ENCODE measurements around the gene CARS2.
"Not testable (repeated sequence)": the region's sequence is repeated elsewhere in the genome, so short reads cannot be mapped to it uniquely, and the experiment has no call there.

The CARS2 gene, protein sequence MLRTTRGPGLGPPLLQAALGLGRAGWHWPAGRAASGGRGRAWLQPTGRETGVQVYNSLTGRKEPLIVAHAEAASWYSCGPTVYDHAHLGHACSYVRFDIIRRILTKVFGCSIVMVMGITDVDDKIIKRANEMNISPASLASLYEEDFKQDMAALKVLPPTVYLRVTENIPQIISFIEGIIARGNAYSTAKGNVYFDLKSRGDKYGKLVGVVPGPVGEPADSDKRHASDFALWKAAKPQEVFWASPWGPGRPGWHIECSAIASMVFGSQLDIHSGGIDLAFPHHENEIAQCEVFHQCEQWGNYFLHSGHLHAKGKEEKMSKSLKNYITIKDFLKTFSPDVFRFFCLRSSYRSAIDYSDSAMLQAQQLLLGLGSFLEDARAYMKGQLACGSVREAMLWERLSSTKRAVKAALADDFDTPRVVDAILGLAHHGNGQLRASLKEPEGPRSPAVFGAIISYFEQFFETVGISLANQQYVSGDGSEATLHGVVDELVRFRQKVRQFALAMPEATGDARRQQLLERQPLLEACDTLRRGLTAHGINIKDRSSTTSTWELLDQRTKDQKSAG

DNA sequence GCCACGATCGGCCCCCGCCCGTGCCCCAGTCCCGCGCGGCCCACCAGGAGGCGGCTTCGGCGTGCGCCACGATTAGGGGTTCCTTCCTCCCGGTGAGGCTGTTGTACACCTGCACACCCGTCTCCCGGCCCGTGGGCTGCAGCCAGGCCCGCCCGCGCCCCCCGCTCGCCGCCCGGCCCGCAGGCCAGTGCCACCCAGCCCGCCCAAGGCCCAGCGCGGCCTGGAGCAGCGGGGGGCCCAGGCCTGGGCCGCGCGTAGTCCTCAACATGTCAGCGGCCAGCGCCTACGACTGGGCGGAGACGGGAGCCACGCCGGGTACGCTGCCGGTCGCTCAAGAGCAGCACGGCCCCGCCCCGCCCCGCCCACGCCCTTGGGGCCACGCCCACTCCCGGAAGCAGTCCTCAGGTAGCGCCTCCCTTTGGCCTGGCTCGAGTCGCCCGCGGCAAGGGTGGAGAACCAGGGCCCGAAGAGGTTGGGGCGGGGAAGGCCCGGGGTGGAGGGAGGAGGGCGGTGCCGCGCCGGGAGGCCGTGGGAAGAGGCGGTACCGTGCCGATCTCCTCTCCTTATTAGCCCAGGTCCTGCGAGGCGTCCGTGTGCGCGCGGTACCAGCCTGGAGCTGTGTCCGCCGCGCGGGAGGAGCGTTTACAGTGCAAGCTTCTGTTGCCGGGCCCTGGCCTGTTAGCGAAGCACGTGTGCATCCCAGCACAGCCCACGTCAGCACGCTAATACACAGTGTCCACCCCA, at the start of gene CARS2:
Gene CARS2, minus strand, starts transcription at position 291 of the 744 bp plus-strand sequence. Its CDS starts 23 bp downstream, at position 268.
- H3K27ac ChIP-seq (ENCODE audit: low read length), result no peak within 1 kb of the TSS
- no peaks in the 10 kb centered on the region for H3K27me3 ChIP-seq (ENCODE audit: control insufficient read depth, insufficient read depth, low read length)
- no peaks in the 10 kb centered on the region for H3K9me3 ChIP-seq (ENCODE audit: control insufficient read depth, low read depth, low read length)
- H3K9ac ChIP-seq (ENCODE audit: low read length), result peak within 1 kb of the TSS; percentile 71
- H3K4me1 ChIP-seq (ENCODE audit: control insufficient read depth, low read depth, low read length), result peaks cover 8% of the 10 kb centered on the region
- peak within 1 kb of the TSS; percentile 79 for H3K4me3 ChIP-seq (ENCODE audit: low read length)
- peaks cover 8% of the 10 kb centered on the region for H3K36me3 ChIP-seq (ENCODE audit: control insufficient read depth, low read depth, low read length)

DNA sequence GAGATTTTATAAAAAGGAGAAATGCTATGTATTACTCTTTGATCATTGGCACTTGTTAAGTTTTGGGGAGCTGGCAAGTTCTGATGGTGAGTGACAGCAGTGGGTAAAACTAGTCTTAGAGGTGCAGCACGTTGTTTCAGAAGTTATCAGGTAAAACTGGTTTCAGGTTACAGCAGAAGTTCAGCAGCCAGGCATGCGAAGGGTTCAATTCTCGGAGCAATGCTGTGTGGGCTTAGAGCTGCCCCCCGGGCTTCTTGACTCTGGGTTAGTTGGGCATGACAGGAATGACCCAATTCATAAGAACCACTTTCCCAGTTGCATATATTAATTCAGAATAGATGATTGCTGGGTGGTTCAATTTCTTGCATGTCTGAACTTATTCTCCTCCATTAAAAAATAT, 42.4 kb upstream of the CARS2 start:
- Histone ChIP-seq H3K9me3 (ENCODE audit: control insufficient read depth, low read depth, low read length) (no peaks in the 10 kb centered on the region), H3K27ac (ENCODE audit: low read length) (no peak overlapping the region), H3K4me3 (ENCODE audit: low read length) (no peak overlapping the region), H3K27me3 (ENCODE audit: control insufficient read depth, insufficient read depth, low read length) (no peaks in the 10 kb centered on the region), H3K4me1 (ENCODE audit: control insufficient read depth, low read depth, low read length) (no peaks in the 10 kb centered on the region), H3K9ac (ENCODE audit: low read length) (no peak overlapping the region), H3K36me3 (ENCODE audit: control insufficient read depth, low read depth, low read length) (no peaks in the 10 kb centered on the region)

DNA sequence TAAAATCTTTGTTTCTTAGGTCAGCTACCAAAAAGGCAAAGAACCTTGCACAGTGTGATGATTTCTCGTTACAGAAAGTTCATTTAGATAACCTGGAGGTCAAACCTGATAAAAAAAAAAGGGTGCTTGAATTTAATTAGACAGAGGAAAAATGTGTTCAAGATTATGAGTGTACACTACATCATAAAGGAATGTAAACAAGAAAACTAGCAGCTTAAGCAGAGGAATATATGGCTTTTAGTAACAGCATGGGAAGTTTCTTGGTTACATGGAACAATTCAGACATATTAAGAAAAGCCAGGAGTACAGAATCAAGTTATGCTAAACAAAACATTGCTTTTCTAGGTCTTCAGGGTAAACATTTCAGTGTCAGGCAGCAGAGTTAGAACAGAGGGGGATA, 40.5 kb upstream of the CARS2 start:
- no peaks in the 10 kb centered on the region for H3K27me3 ChIP-seq (ENCODE audit: control insufficient read depth, insufficient read depth, low read length)

DNA sequence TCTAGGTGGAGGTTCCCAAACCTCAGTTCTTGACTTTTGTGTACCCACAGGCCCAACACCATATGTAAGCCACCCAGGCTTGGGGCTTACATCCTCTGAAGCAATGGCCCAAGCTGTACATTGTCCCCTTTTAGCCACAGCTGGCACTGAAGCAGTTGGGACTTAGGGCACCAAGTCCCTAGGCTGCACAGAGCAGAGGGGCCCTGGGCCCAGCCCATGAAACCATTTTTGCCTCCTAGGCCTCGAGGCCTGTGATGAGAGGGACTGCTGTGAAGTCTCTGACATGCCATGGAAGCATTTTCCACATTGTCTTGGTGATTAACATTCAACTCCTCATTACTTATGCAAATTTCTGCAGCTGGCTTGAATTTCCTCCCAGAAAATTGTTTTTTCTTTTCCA, 37.8 kb upstream of the CARS2 start:
- no peak overlapping the region for H3K4me3 ChIP-seq (ENCODE audit: low read length)
- no peaks in the 10 kb centered on the region for H3K4me1 ChIP-seq (ENCODE audit: control insufficient read depth, low read depth, low read length)
- no peaks in the 10 kb centered on the region for H3K36me3 ChIP-seq (ENCODE audit: control insufficient read depth, low read depth, low read length)
- no peaks in the 10 kb centered on the region for H3K9me3 ChIP-seq (ENCODE audit: control insufficient read depth, low read depth, low read length)
- no peak overlapping the region for H3K27ac ChIP-seq (ENCODE audit: low read length)
- no peaks in the 10 kb centered on the region for H3K27me3 ChIP-seq (ENCODE audit: control insufficient read depth, insufficient read depth, low read length)
- H3K9ac ChIP-seq (ENCODE audit: low read length), result no peak overlapping the region

More for the DNA sequence above, 40.5 kb upstream of the CARS2 start:
- H3K9ac ChIP-seq (ENCODE audit: low read length), result no peak overlapping the region
- H3K4me1 ChIP-seq (ENCODE audit: control insufficient read depth, low read depth, low read length), result no peaks in the 10 kb centered on the region
- H3K9me3 ChIP-seq (ENCODE audit: control insufficient read depth, low read depth, low read length), result no peaks in the 10 kb centered on the region
- H3K27ac ChIP-seq (ENCODE audit: low read length), result no peak overlapping the region
- no peaks in the 10 kb centered on the region for H3K36me3 ChIP-seq (ENCODE audit: control insufficient read depth, low read depth, low read length)
- H3K4me3 ChIP-seq (ENCODE audit: low read length), result no peak overlapping the region

DNA sequence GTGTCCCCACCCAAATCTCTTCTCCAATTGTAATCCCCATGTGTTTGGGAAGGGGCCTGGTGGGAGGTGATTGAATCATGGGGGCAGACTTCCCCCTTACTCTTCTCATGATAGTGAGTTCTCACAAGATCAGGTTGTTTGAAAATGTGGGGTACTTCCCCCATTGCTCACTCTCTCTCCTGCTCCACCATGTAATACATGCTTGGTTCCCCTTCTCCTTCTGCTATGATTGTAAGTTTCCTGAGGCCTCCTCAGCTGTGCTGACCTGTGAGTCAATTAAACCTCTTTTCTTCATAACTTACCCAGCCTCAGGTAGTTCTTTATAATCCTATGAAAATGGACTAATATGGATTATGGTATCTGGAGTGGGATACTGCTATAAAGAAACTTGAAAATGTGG, 31.6 kb upstream of the CARS2 start:
- H3K27me3 ChIP-seq (ENCODE audit: control insufficient read depth, insufficient read depth, low read length), result no peaks in the 10 kb centered on the region
- H3K9me3 ChIP-seq (ENCODE audit: control insufficient read depth, low read depth, low read length), result no peaks in the 10 kb centered on the region
- no peak overlapping the region for H3K4me3 ChIP-seq (ENCODE audit: low read length)
- H3K27ac ChIP-seq (ENCODE audit: low read length), result no peak overlapping the region
- no peaks in the 10 kb centered on the region for H3K4me1 ChIP-seq (ENCODE audit: control insufficient read depth, low read depth, low read length)
- H3K36me3 ChIP-seq (ENCODE audit: control insufficient read depth, low read depth, low read length), result no peaks in the 10 kb centered on the region
- H3K9ac ChIP-seq (ENCODE audit: low read length), result no peak overlapping the region

DNA sequence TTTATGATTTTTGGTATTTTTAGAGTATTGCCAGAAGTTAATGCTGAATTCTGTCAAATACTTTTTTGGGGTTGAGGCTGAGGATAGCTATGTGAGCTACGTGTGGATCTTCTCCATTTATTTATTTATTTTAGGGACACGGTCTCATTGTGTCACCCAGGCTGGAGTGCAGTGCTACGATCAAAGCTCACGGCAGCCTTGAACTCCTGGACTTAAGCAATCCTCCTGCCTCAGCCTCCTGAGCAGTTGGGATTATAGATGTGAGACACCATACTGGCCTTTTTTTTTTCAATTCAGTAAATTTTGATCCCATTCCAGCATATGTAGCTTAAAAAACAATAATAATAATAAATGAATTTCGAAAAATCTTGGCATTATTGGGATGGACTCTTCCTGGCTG, 28.6 kb upstream of the CARS2 start:
- H3K9me3 ChIP-seq (ENCODE audit: control insufficient read depth, low read depth, low read length), result no peaks in the 10 kb centered on the region
- no peak overlapping the region for H3K27ac ChIP-seq (ENCODE audit: low read length)
- no peak overlapping the region for H3K9ac ChIP-seq (ENCODE audit: low read length)
- no peaks in the 10 kb centered on the region for H3K27me3 ChIP-seq (ENCODE audit: control insufficient read depth, insufficient read depth, low read length)
- H3K36me3 ChIP-seq (ENCODE audit: control insufficient read depth, low read depth, low read length), result no peaks in the 10 kb centered on the region
- H3K4me1 ChIP-seq (ENCODE audit: control insufficient read depth, low read depth, low read length), result no peaks in the 10 kb centered on the region
- H3K4me3 ChIP-seq (ENCODE audit: low read length), result no peak overlapping the region

DNA sequence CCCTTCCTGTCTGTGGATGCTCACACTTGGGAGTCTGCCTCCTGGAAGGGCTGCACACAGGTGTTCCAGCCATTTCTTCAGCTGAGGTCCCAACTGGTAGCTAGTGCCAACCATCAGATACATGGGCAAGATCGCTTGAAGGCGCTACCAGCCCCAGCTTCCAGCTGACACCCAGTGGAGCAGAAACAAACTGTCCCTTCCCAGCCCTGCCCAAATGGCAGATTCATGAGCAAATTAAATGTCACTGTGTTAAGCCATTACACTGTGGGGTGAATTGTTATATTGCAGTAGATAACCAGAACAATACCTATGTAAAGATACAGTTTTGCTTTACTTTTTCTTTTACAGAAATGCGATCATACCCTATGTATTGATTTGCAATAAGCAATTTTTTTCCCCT, 25.2 kb upstream of the CARS2 start:
- H3K27ac ChIP-seq (ENCODE audit: low read length), result no peak overlapping the region
- no peaks in the 10 kb centered on the region for H3K36me3 ChIP-seq (ENCODE audit: control insufficient read depth, low read depth, low read length)

DNA sequence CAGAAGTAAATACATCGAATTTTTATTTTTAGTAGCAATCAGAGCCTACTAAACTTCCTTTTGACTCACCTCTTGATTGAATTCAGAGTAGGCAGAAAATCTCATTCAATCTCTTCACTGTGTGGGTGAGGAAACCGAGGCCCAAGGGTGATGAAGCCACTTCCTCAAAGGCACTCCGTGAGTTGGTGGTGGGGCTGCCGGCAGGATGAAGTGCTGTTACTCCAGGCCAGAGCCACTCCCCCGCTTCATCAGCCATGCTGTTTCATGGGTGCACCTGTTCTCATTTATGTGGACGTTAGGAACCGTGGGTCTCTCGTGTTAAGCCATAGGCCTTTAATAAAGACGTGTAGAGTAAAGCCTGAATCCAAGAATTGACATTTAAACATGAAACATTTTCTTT, 20.8 kb upstream of the CARS2 start:
- no peak overlapping the region for H3K4me3 ChIP-seq (ENCODE audit: low read length)
- H3K27me3 ChIP-seq (ENCODE audit: control insufficient read depth, insufficient read depth, low read length), result no peaks in the 10 kb centered on the region

More for the DNA sequence above, 25.2 kb upstream of the CARS2 start:
- Histone ChIP-seq H3K4me3 (ENCODE audit: low read length) (no peak overlapping the region), H3K4me1 (ENCODE audit: control insufficient read depth, low read depth, low read length) (no peaks in the 10 kb centered on the region), H3K9ac (ENCODE audit: low read length) (no peak overlapping the region), H3K27me3 (ENCODE audit: control insufficient read depth, insufficient read depth, low read length) (no peaks in the 10 kb centered on the region), H3K9me3 (ENCODE audit: control insufficient read depth, low read depth, low read length) (no peaks in the 10 kb centered on the region)

DNA sequence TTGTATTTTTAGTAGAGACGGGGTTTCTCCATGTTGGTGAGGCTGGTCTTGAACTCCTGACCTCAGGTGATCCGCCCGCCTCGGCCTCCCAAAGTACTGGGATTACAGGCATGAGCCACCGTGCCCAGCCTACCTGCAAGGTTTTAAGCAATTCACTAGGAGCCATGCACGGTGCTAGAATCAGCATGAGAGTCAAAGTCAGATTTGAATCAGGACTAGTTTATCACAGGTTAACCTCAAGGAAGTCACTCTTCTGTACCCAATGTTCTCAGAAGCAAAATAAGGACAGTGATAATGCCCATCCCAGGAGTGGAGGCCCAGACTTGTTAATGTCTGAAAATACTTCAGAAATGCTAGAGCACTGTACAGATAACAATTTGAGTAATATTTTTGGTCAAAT, 20.2 kb upstream of the CARS2 start:
- not testable (repeated sequence) for H3K9ac ChIP-seq (ENCODE audit: low read length); H3K4me1 ChIP-seq (ENCODE audit: control insufficient read depth, low read depth, low read length); H3K9me3 ChIP-seq (ENCODE audit: control insufficient read depth, low read depth, low read length); H3K4me3 ChIP-seq (ENCODE audit: low read length); H3K27ac ChIP-seq (ENCODE audit: low read length); H3K36me3 ChIP-seq (ENCODE audit: control insufficient read depth, low read depth, low read length); H3K27me3 ChIP-seq (ENCODE audit: control insufficient read depth, insufficient read depth, low read length)

More for the DNA sequence above, 20.8 kb upstream of the CARS2 start:
- Histone ChIP-seq H3K9ac (ENCODE audit: low read length) (no peak overlapping the region), H3K9me3 (ENCODE audit: control insufficient read depth, low read depth, low read length) (no peaks in the 10 kb centered on the region), H3K27ac (ENCODE audit: low read length) (no peak overlapping the region), H3K4me1 (ENCODE audit: control insufficient read depth, low read depth, low read length) (no peaks in the 10 kb centered on the region), H3K36me3 (ENCODE audit: control insufficient read depth, low read depth, low read length) (no peaks in the 10 kb centered on the region)

DNA sequence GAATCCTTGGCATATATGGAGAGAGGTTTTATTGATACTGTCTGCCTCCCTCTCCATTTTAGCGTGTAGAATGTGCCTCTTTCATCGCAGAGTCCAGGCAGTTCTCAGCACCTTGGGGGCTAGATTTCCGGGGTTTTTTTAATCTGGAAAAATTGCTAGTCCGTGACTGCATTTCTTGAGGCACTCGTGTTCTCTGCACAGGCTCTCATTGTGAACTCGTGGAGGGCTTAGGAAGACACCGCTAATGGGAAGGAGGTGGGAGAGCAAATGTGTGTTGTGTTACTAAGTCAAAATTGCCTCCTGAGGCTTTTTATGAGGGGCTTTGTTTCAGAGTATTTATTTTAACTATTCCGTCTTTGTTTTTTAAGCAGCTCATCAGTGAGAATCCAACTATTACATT, 17.7 kb upstream of the CARS2 start:
- Histone ChIP-seq H3K27ac (ENCODE audit: low read length) (no peak overlapping the region), H3K4me1 (ENCODE audit: control insufficient read depth, low read depth, low read length) (no peaks in the 10 kb centered on the region), H3K9ac (ENCODE audit: low read length) (no peak overlapping the region), H3K9me3 (ENCODE audit: control insufficient read depth, low read depth, low read length) (no peaks in the 10 kb centered on the region), H3K27me3 (ENCODE audit: control insufficient read depth, insufficient read depth, low read length) (no peaks in the 10 kb centered on the region), H3K36me3 (ENCODE audit: control insufficient read depth, low read depth, low read length) (peaks cover 15% of the 10 kb centered on the region), H3K4me3 (ENCODE audit: low read length) (no peak overlapping the region)

- H3K4me1 ChIP-seq (ENCODE audit: control insufficient read depth, low read depth, low read length), result no peaks in the 10 kb centered on the region
- no peaks in the 10 kb centered on the region for H3K27me3 ChIP-seq (ENCODE audit: control insufficient read depth, insufficient read depth, low read length)
- H3K36me3 ChIP-seq (ENCODE audit: control insufficient read depth, low read depth, low read length), result peaks cover 15% of the 10 kb centered on the region
- no peak overlapping the region for H3K27ac ChIP-seq (ENCODE audit: low read length)
- no peaks in the 10 kb centered on the region for H3K9me3 ChIP-seq (ENCODE audit: control insufficient read depth, low read depth, low read length)
- H3K4me3 ChIP-seq (ENCODE audit: low read length), result no peak overlapping the region
- no peak overlapping the region for H3K9ac ChIP-seq (ENCODE audit: low read length)
Measured at GRCh38 chr13:110722971-110723370, 17.1 kb upstream of the CARS2 start.
